ENCODE results near the gene MTA1. TPM values are rescaled to one million over a fixed set of nuclear protein-coding genes. Genes with fewer than 3 reads are reported as not detected.

The MTA1 gene
- total RNA-seq, 1 donor from 2014 or later = 74.8 TPM

GRCh38 chr14:105421723-105422615 lies 2.3 kb downstream of the MTA1 start:
- H3K27me3 ChIP-seq = no peaks in the 10 kb centered on the region
- no peak for ATAC-seq
- no peak overlapping the region for H3K27ac ChIP-seq
- TF ChIP-seq CTCF (IDR thresholded peaks at IDR 0.05) = no peak
- intact Hi-C loops (cut with DNase I) = no loop called here
- DNase-seq = no peak
- H3K9me3 ChIP-seq = no peaks in the 10 kb centered on the region
- no peaks in the 10 kb centered on the region for H3K36me3 ChIP-seq
- H3K4me1 ChIP-seq = peaks cover 20% of the 10 kb centered on the region
- H3K4me3 ChIP-seq = no peak overlapping the region

- DNase-seq (no peak), ATAC-seq (peak; percentile 29)
- Histone ChIP-seq H3K4me3 (no peak overlapping the region), H3K36me3 (no peaks in the 10 kb centered on the region), H3K27ac (no peak overlapping the region), H3K27me3 (no peaks in the 10 kb centered on the region), H3K9me3 (no peaks in the 10 kb centered on the region), H3K4me1 (peaks cover 20% of the 10 kb centered on the region)
- TF ChIP-seq CTCF (IDR thresholded peaks at IDR 0.05) = no peak
- intact Hi-C loops (cut with DNase I) = no loop called here
Measured at GRCh38 chr14:105422695-105423487, 3.3 kb downstream of the MTA1 start.

GRCh38 chr14:105423488-105424195 lies 4.0 kb downstream of the MTA1 start:
- DNase-seq (no peak), ATAC-seq (no peak)
- H3K27ac ChIP-seq = no peak overlapping the region
- peaks cover 20% of the 10 kb centered on the region for H3K4me1 ChIP-seq
- H3K9me3 ChIP-seq = no peaks in the 10 kb centered on the region
- intact Hi-C loops (cut with DNase I) = no loop called here
- no peak for TF ChIP-seq CTCF (IDR thresholded peaks at IDR 0.05)
- no peaks in the 10 kb centered on the region for H3K27me3 ChIP-seq
- H3K4me3 ChIP-seq = no peak overlapping the region
- no peaks in the 10 kb centered on the region for H3K36me3 ChIP-seq

- no peak for DNase-seq
- TF ChIP-seq CTCF (IDR thresholded peaks at IDR 0.05) = no peak
- intact Hi-C loops (cut with DNase I) = no loop called here
- H3K9me3 ChIP-seq = no peaks in the 10 kb centered on the region
- peaks cover 15% of the 10 kb centered on the region for H3K4me1 ChIP-seq
- no peak for ATAC-seq
- no peaks in the 10 kb centered on the region for H3K27me3 ChIP-seq
- H3K36me3 ChIP-seq = no peaks in the 10 kb centered on the region
- H3K4me3 ChIP-seq = no peak overlapping the region
- no peak overlapping the region for H3K27ac ChIP-seq
Measured at GRCh38 chr14:105424861-105425260, 5.2 kb downstream of the MTA1 start.

GRCh38 chr14:105425823-105426247 lies 6.2 kb downstream of the MTA1 start:
- H3K9me3 ChIP-seq = no peaks in the 10 kb centered on the region
- DNase-seq = no peak
- H3K36me3 ChIP-seq = no peaks in the 10 kb centered on the region
- no peak overlapping the region for H3K4me3 ChIP-seq
- no peaks in the 10 kb centered on the region for H3K27me3 ChIP-seq
- TF ChIP-seq CTCF (IDR thresholded peaks at IDR 0.05) = no peak
- intact Hi-C loops (cut with DNase I) = no loop called here
- H3K27ac ChIP-seq = no peak overlapping the region
- no peak for ATAC-seq
- peaks cover 16% of the 10 kb centered on the region for H3K4me1 ChIP-seq
